ENCODE results near the gene PEX14.

Gene PEX14

GRCh38 chr1:10655002-10655401 is 180.3 kb downstream of the PEX14 start:
- no peak for TF ChIP-seq CTCF (conservative IDR thresholded peaks at IDR 0.05; ENCODE audit: low read depth, low read length)
- no peak overlapping the region for H3K4me3 ChIP-seq (ENCODE audit: low read length)
- DNase-seq (ENCODE audit: low read depth), result no peak

GRCh38 chr1:10656431-10656830 is 181.7 kb downstream of the PEX14 start:
- no peak for TF ChIP-seq CTCF (conservative IDR thresholded peaks at IDR 0.05; ENCODE audit: low read depth, low read length)
- no peak for DNase-seq (ENCODE audit: low read depth)

GRCh38 chr1:10657088-10657847 is 182.5 kb downstream of the PEX14 start:
- H3K4me3 ChIP-seq (ENCODE audit: low read length), result no peak overlapping the region
- no peak for DNase-seq (ENCODE audit: low read depth)
- no peak for TF ChIP-seq CTCF (conservative IDR thresholded peaks at IDR 0.05; ENCODE audit: low read depth, low read length)

More at GRCh38 chr1:10656431-10656830, 181.7 kb downstream of the PEX14 start:
- no peak overlapping the region for H3K4me3 ChIP-seq (ENCODE audit: low read length)

- H3K4me3 ChIP-seq (ENCODE audit: low read length), result no peak overlapping the region
- no peak for DNase-seq (ENCODE audit: low read depth)
These were observed 183.8 kb downstream of the PEX14 start for GRCh38 chr1:10658396-10659066.

GRCh38 chr1:10659218-10659617 is 184.5 kb downstream of the PEX14 start:
- no peak overlapping the region for H3K4me3 ChIP-seq (ENCODE audit: low read length)
- DNase-seq (ENCODE audit: low read depth), result no peak
- TF ChIP-seq CTCF (conservative IDR thresholded peaks at IDR 0.05; ENCODE audit: low read depth, low read length), result no peak

More at GRCh38 chr1:10658396-10659066, 183.8 kb downstream of the PEX14 start:
- TF ChIP-seq CTCF (conservative IDR thresholded peaks at IDR 0.05; ENCODE audit: low read depth, low read length), result no peak

GRCh38 chr1:10659646-10660540 is 185.1 kb downstream of the PEX14 start:
- H3K4me3 ChIP-seq (ENCODE audit: low read length), result no peak overlapping the region
- no peak for DNase-seq (ENCODE audit: low read depth)
- TF ChIP-seq CTCF (conservative IDR thresholded peaks at IDR 0.05; ENCODE audit: low read depth, low read length), result no peak
